GM15510 (cell line): Measurements from ENCODE around the gene VTI1A.

ENCODE experiments used
- POLR2A ChIP-seq: IDR thresholded peaks from 3 replicates; pipeline ENCODE4 v1.6.1; 2011; ENCODE audit warnings: borderline replicate concordance; ENCODE audit not compliant: insufficient read length; ENCODE audit errors: extremely low read depth

The VTI1A gene

GRCh38 chr10:112515852-112516251 lies 68.8 kb downstream of the VTI1A start:
- TF ChIP-seq POLR2A = no peak

DNA sequence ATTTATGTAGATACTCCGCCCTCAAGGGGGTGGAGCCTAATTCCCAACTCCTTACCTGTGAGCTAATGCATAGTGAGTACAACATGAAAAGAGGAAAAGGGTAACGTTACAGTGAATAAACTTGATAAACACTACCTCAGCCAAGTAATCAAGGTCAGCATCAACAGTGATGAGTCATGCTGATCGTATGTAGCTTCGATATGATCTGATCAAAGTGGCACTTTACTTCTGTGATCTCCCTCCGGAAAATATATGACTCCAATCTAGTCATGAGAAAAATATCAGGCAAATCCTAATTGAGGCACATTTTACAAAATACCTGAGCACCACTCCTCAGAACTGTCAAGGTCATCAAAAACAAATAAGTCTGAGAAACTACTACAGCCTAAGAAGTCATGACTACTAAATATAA lies 70.4 kb downstream of the VTI1A start:
- no peak for TF ChIP-seq POLR2A

GRCh38 chr10:112519133-112519761 lies 72.2 kb downstream of the VTI1A start:
- no peak for TF ChIP-seq POLR2A

DNA sequence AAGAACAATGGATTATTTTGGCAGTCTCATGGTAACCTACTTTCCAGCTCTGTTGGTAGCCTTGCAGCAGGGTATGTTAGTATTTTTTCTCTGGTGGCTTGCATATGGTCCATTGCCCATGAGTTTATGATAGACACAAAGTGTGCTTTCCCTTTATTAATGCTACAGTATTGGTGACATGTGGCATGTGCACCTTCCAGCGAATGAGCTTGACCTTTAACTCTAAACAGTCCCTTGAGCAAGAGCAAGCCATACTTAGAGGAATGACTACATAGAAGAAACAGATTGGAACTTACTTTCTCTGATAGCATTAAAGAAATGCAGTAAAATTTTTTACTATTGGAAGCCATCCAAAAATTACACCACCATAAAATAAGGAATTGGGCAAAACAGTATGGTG lies 73.9 kb downstream of the VTI1A start:
- TF ChIP-seq POLR2A = no peak

- no peak for TF ChIP-seq POLR2A
Observed at GRCh38 chr10:112524641-112525040, 77.6 kb downstream of the VTI1A start.

GRCh38 chr10:112525200-112525599 lies 78.2 kb downstream of the VTI1A start:
- no peak for TF ChIP-seq POLR2A

DNA sequence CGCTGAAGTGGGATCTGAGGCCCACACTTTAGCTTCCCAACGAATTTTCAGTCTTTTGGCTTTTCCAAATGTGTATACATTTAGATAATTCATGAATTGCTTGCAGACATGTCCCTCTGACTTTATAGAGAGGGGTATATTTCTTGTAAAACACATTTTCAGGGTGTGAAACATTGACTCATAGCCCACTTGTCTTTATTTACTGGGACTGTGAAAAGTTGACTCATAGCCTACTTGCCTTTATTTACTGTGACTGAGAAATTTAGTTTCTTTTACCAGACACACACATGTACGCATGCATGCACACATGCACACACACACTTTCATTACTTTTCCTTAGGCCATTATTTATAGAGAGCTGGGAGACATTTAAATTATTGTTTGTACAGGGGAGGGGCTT lies 79.1 kb downstream of the VTI1A start:
- no peak for TF ChIP-seq POLR2A

DNA sequence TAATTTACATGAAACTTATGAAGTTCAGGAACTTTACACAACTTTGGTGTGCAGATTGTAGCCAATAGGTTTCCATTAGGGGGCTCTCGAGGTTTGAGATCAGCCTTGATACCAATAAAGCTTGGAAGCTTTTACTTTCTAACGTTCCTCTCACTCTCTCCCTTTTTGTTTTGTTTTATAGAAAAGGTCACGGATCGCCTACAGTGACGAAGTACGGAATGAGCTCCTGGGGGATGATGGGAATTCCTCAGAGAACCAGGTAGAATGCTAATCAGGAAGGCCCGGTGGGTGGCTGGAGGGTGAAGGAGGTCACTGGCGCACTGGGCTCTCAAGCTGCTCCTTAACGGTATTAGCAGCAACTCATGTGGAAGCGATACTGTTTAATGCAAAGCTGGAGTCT lies 79.9 kb downstream of the VTI1A start:
- no peak for TF ChIP-seq POLR2A

DNA sequence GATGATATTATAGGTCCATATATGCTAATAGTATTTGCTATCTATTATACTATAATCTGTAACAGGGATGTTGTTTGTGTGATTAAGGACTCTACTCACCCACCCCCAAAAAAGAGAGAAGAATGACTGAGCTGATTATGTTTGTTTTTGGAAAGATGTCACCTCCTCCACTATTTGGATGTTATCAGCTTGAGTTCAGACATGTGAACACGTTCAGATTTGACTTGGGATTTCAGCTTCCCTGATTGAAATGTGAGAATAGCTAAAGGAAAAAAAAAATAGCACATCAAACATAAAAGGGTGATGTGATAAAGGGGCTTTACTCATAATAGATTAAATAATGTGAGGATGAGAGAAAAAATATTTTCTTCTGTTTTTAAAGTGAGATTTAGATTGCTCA lies 81.2 kb downstream of the VTI1A start:
- TF ChIP-seq POLR2A = no peak

DNA sequence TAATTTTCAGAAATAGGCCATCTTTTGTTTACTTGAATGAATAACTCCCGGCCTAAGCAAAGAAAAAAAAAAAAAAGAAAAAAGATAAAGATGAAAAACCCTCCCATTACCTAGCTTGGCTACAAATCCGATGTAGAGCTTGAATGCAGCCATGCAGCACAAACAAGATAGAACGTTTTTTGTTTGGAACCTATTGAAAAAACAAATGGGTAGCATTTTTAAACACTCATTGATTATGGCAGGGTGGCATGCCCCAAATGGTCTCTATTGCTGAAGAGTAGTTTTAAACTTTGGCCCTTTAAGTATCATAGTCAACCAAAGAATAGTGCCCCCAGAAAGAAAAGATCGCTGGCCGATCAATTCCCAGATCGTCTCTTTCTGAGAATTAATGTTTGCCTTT lies 84.4 kb downstream of the VTI1A start:
- TF ChIP-seq POLR2A = no peak

DNA sequence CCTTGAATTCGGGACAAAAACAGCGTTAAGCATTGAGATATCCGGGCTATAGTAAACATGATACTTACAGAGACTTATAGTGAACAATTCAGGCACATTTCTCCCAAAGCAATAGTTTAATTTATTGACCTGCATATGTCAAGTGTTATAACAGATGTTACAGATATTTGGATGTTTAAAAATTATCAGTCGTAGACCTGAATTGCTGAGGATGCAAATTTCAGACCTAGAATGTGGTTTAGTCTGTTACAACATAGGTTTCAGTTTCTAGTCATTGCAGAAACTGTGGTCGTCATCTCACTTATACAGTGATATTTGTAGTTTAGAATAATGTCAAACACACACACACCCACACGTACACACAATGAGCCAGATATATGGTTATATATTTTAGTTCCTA lies 85.2 kb downstream of the VTI1A start:
- TF ChIP-seq POLR2A = no peak

- no peak for TF ChIP-seq POLR2A
Observed at GRCh38 chr10:112532956-112533355, 85.9 kb downstream of the VTI1A start.

GRCh38 chr10:112533916-112534315 lies 86.9 kb downstream of the VTI1A start:
- no peak for TF ChIP-seq POLR2A

DNA sequence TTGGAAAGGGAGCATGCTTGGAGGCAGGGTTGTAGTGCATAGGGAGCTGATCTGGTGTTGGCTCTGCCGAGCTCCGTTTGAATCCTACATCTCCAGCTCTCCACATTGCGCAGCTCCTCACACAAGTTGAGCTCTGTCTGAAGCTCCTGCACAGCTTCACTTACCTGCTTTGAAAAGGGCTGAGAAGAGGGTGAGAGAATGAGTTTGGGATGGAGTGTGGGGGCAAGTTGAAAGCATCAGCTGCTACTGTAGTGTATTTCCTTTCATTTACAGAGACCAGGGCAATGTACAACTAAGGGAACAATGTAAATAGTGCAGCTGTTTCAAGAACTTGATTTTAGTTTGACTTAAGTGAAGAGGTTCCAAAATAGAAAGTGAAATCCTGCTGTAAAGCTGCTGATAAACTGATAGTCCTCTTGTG lies 88.5 kb downstream of the VTI1A start:
- no peak for TF ChIP-seq POLR2A

GRCh38 chr10:112536663-112537062 lies 89.6 kb downstream of the VTI1A start:
- TF ChIP-seq POLR2A = no peak

GRCh38 chr10:112538168-112538567 lies 91.2 kb downstream of the VTI1A start:
- no peak for TF ChIP-seq POLR2A

DNA sequence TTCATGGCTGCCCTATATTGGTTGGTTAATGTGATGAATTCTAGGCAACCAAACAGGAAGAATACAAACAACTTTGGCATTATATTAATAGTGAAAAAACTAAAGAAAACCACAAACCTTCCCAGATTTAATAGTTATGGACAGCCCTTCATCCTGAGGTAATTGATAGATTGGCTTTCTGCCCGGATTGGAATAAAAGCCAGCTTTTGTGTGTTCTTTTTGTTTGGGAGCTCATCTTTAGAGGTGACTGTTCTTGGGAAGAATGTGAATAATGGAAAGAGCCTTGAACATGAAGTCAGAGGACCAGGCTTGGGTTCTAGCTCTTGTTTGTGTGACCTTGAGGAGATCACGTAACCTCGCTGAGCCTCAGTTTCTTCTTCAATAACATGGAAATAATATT lies 92.3 kb downstream of the VTI1A start:
- no peak for TF ChIP-seq POLR2A
